ENCODE data around the gene PCMTD2.

The PCMTD2 gene

GRCh38 chr20:64255361-64256281, at the start of gene PCMTD2:
TSS of gene PCMTD2 (plus strand) at chr20:64255748. CDS start at chr20:64259966, 4,218 bp downstream.
- no peak for DNase-seq (ENCODE audit: low read depth)

DNA sequence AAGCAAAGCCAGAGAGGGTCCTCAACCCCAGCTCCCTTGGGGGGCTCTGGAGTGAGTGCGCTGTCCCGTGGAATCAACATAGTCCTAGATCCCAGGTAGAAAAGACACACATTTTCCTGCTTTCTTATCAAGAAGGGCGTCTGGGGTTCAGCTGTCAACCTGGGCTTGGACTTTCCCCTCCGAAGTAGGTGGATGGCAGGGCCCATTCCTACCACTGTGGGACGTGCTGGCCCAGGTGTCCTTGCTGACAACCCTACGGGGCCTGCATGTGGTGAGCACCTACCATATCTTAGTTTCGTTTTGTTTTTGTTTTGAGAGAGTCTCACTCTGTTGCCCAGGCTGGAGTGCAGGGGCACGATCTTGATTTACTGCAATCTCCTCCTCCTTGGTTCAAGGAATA, 48.9 kb upstream of the PCMTD2 start:
- DNase-seq (ENCODE audit: low read depth), result no peak

GRCh38 chr20:64207641-64208590, 47.6 kb upstream of the PCMTD2 start:
- DNase-seq (ENCODE audit: low read depth), result no peak

DNA sequence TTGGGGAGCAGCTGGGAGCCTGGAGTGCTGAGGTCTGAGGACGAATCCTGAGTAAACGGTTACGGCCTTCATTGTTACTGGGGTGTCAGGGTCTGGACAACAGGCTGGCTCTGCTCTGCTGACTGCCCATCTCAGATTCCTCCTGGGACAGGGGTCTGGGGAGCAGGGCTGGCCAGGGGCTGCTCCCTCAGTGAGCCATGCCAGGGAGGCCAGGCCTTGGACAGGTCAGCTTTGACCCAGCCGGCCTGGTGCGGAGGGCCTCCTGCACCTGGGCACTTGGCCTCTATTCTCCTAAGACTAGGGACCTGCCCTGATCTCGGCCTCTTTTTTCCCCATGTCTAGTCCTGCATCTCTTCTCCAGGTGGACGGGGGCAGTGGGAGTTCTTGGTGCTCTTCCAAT, 46.4 kb upstream of the PCMTD2 start:
- DNase-seq (ENCODE audit: low read depth), result no peak

GRCh38 chr20:64210656-64211369, 44.7 kb upstream of the PCMTD2 start:
- DNase-seq (ENCODE audit: low read depth), result no peak

- DNase-seq (ENCODE audit: low read depth), result no peak
These were observed 43.5 kb upstream of the PCMTD2 start for GRCh38 chr20:64211874-64212658.

DNA sequence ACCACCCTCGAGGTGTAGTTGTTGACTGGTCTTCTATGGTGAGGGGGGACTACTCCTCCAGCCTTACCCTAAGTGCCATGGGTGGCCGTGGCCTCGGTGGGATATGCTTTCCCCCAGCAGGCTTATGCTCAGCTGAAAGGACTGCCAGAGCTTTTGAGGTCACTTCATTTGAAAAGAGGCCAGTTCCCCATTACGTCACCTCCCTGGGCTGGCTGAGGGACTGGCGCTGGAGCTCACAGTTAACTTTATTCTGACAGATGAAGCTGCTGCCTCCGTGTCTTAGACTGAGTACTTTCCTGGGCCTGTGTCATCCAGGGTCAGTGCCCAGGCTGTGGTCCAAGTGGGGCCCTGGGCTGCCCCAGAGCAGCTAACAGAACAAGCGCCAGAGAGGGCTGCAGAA, 42.8 kb upstream of the PCMTD2 start:
- DNase-seq (ENCODE audit: low read depth), result no peak

DNA sequence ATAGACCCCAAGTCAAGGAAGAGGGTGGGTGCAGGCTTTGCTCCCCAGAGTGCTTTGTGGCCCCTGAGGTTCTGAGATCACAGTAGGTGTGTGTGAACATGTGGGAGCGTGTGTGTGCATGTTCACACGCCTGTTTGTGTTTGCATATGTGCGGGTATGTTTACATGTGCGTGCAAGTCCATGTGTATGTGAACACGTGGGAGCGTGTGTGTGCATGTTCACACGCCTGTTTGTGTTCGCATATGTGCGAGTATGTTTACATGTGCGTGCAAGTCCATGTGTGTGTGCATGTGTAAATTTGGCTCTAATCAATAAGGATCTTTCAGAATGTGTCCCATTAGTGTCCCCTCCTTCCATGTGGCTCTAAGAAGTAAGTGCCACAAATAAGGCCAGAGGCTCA, 41.4 kb upstream of the PCMTD2 start:
- DNase-seq (ENCODE audit: low read depth), result no peak

DNA sequence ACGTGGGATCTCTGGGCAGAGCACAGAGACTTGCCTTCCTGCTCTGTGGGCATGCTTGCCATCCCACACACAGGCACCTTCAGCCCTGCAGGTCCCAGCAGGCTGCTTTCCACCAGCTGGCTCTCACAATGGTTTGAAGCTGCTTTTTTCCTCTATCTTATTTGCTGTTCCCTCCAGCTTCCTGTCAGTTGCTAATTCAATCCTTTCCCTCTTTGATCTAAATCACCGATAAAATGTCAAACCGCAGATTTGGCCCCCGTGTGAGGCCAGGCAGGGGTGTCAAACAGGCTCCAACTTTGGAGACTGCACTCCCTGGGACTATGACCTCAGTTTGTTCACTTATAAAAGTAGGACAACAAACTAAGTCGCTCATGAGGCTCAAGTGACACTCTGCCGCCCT, 40.6 kb upstream of the PCMTD2 start:
- DNase-seq (ENCODE audit: low read depth), result no peak

DNA sequence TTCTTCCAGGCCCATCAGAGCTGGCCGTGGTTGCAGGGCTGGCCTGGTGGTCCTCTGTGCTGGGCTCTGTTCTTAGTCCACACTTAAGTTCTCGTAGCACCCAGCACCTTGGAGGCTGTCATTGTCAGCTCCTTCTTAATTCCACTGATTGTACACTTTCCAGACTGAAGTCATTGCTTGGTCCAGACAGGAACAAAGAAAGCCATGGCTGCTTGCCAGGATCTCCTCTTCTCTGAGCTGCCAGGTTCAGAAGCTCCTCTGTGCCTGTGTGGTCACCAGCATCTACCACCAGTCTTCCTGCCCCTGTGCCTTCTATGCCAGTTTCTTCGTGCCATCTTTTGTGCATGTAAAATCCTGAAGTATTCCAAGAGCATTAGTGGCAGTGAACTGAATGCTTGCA, 39.5 kb upstream of the PCMTD2 start:
- DNase-seq (ENCODE audit: low read depth), result no peak

GRCh38 chr20:64216910-64217309, 38.6 kb upstream of the PCMTD2 start:
- no peak for DNase-seq (ENCODE audit: low read depth)

DNA sequence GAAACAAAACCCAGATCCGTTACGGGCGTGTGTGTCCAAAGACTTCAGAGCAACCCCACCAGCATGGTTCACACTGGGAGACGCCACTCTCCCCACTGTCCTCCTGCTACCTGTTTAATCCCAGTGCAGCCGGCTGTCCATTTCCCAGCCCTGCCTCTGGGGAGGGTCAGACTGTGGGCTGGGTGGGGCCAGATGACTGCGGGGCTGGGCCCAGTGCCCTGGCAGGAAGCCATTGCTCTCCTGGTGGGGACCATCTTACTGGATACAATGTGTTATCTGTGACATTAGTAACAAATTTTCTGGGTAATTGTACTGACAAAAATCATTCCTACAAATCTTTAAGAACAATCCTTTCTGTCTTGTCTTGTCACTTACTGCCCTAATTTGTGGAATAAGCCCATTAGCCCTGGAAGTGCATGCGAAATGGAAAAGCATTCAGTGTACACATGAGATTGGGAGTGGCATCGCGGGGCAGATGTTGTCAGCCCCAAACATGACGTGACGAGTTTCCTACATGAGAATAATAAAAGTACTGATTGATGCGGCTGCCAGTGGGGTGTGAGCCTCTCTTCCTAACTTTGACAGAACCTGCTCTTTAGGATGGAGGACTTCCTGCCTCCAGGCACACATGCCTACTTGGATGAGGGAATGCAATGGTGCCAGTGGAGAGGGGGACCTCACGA, 37.9 kb upstream of the PCMTD2 start:
- DNase-seq (ENCODE audit: low read depth), result no peak

DNA sequence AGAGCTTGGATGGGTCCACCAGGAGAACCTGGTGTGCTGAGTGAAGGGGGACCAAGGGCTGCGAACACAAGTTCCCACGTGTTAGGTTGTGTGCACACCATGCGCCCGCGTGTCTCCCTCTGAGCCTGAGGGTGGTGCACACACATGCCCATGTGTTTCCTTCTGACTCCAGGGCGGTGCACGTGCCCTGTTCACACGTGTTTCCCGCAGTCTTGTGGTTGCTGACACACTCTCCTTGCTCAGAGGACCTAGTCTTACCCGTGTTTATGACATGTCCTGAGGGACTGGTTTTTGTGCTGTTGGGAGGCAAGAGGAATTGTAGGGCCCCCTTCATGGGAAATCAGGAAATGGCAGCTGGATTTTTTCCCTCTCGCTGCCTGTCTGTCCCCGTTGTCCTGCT, 36.3 kb upstream of the PCMTD2 start:
- no peak for DNase-seq (ENCODE audit: low read depth)

DNA sequence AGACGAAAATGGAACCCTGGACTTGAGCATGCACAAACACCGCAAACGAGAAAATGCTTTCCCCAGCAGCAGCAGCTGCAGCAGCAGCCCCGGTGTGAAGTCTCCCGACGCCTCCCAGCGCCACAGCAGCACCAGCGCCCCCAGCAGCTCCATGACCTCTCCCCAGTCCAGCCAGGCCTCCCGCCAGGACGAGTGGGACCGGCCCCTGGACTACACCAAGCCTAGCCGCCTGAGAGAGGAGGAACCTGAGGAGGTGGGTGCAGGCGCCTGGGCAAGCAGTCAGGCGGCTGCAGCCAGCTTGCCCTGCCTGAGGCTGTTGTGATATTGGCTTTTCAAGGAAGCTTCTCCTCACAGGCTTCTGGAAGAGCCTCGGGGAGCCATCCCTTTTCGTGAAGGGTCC, 35.8 kb upstream of the PCMTD2 start:
- no peak for DNase-seq (ENCODE audit: low read depth)

DNA sequence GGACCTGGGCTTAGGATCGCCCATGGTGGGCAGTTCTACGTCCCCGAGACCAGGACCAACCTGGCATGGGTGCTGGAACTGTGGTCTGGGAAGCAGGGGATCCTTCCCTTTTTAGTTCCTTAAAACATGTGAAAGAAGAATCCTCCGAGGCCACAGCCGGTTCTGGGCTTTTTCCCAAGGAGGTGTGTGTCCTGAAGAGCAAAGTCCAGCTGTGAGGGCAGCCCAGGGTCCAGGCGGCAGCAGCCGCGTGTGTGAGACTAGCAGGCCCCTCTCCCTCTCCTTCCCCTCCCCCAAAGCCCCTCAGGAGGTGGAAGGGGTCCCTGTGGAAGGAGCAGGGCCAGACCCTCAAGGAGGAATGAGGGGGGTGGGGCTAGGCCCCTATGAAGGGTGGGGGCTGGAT, 35.1 kb upstream of the PCMTD2 start:
- DNase-seq (ENCODE audit: low read depth), result no peak

- no peak for DNase-seq (ENCODE audit: low read depth)
These were observed 34.5 kb upstream of the PCMTD2 start for GRCh38 chr20:64220891-64221527.

DNA sequence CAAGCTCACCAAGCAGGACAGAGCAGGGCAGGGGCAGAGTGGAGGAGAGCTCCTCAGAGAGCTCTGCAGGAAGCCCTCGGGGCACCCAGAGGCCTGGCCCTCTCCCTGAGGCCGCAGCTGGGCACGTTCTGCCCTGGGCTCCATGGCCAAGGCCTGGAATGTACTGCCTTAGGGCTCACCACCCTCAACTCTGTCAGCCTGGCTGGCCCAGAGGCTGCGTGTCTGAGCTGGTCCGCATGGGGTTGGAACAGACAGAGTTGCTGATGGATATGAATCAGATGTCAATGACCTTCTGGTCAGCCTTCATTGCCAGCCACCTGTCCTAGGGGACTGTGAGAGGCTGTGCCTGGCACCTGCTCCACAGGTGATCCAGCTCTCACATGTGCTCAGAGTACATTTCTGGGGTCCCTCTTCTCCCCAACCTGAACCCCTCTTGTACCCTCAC, 33.2 kb upstream of the PCMTD2 start:
- DNase-seq (ENCODE audit: low read depth), result no peak

DNA sequence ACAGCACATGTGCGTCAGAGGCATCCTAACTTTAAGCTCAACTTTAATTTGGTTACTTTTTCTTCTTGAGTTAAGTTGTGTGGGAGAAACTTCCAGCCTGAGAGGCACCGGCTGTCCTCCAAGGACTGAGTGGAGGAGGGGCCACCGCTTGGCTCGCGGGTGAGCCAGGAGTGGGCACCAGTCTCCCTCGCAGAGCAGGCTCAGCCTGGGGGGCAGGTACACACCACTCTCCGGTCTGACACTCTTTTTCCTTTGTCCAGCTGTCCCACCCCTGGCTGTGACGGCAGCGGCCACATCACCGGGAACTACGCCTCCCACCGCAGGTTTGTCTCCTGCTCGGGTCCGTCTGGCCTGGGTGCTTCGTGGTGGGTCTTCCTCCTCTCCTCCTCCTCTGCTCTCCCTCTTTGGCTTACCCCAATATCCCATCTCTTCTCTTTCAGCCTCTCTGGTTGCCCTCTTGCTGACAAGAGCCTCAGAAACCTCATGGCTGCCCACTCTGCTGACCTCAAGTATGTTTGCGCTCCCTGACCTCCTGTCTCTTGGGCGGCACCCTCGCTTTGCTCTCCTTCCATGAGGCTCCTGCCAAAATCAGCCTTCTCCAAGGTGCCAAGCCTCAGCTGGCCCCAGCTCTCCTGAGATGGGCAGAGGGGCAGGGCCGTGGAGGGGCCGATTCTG, 32.6 kb upstream of the PCMTD2 start:
- no peak for DNase-seq (ENCODE audit: low read depth)

DNA sequence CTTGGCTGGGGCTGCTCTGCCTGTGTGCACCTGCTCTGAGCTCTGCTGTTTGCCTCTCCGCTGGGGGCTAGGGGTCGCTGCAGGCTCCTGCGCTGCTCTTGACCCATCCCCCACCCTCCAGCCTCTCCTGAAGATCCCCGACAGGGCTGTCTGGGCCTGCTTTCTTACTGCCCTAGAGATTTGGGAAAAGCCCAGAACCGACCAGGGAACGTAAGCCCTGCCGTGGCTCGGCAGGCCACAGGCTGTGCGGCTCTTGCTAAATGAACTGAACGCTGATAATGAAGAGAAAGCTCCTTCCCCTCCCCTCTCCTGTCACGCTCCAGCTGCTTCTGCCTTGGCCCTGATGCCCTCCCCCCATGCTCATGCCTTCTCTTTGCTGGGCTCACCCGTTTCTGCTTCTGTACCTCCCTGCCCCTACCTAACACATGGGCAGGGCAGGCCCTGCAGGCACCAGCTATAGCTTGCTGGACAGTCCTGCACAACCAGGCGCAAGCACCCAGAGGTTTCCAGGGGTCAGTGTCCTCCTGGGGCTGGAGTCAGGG, 32.0 kb upstream of the PCMTD2 start:
- DNase-seq (ENCODE audit: low read depth), result no peak
